COLO668 (cell line): ENCODE data around the gene CDHR1.
"Not testable (repeated sequence)": the region's sequence is repeated elsewhere in the genome, so short reads cannot be mapped to it uniquely, and the experiment has no call there.

Source experiments
- DNase-seq: peaks from one replicate; lab custom pipeline; 2025; ENCODE audit not compliant: unreplicated experiment; lab: John Stamatoyannopoulos, UW

The CDHR1 gene

GRCh38 chr10:84173501-84173929 is 20.8 kb upstream of the CDHR1 start, which contains the start of gene GPR15LG:
TSS of gene GPR15LG (plus strand) at chr10:84173801. CDS start at chr10:84173852, 51 bp downstream.
- DNase-seq, result no peak

- no peak for DNase-seq
Observed at GRCh38 chr10:84175436-84175835, 18.9 kb upstream of the CDHR1 start.

- no peak for DNase-seq
Observed at GRCh38 chr10:84176351-84176750, 18.0 kb upstream of the CDHR1 start.

- DNase-seq, result no peak
Observed at GRCh38 chr10:84176836-84177474, 17.4 kb upstream of the CDHR1 start.

GRCh38 chr10:84177541-84178141 is 16.7 kb upstream of the CDHR1 start:
- DNase-seq, result no peak

- DNase-seq, result no peak
Observed at GRCh38 chr10:84178160-84178609, 16.2 kb upstream of the CDHR1 start.

GRCh38 chr10:84179059-84179710 is 15.2 kb upstream of the CDHR1 start:
- DNase-seq, result peak; percentile 65

- DNase-seq, result not testable (repeated sequence)
Observed at GRCh38 chr10:84180386-84180785, 14.0 kb upstream of the CDHR1 start.

GRCh38 chr10:84181631-84182030 is 12.7 kb upstream of the CDHR1 start:
- DNase-seq, result no peak

- DNase-seq, result no peak
Observed at GRCh38 chr10:84184517-84184916, 9.8 kb upstream of the CDHR1 start.

- no peak for DNase-seq
Observed at GRCh38 chr10:84185526-84186175, 8.7 kb upstream of the CDHR1 start.

- no peak for DNase-seq
Observed at GRCh38 chr10:84188815-84189214, 5.5 kb upstream of the CDHR1 start.

- no peak for DNase-seq
Observed at GRCh38 chr10:84190621-84191020, 3.7 kb upstream of the CDHR1 start.

- no peak for DNase-seq
Observed at GRCh38 chr10:84191106-84191505, 3.2 kb upstream of the CDHR1 start.

GRCh38 chr10:84193327-84193726 is 1.0 kb upstream of the CDHR1 start:
- no peak for DNase-seq

GRCh38 chr10:84193846-84194423 is 402 bp upstream of the CDHR1 start:
- no peak for DNase-seq

- DNase-seq, result peak; percentile 16
Observed at GRCh38 chr10:84195044-84195830, 900 bp downstream of the CDHR1 start.

GRCh38 chr10:84196083-84196482 is 1.7 kb downstream of the CDHR1 start:
- DNase-seq, result peak; percentile 69

- DNase-seq, result no peak
Observed at GRCh38 chr10:84196941-84197340, 2.6 kb downstream of the CDHR1 start.

GRCh38 chr10:84197643-84198042 is 3.3 kb downstream of the CDHR1 start:
- DNase-seq, result no peak
